ENCODE results near the gene TERB1.
A peak's percentile ranks its signal among the peaks of the same experiment; 100 is the strongest.

The TERB1 gene

DNA sequence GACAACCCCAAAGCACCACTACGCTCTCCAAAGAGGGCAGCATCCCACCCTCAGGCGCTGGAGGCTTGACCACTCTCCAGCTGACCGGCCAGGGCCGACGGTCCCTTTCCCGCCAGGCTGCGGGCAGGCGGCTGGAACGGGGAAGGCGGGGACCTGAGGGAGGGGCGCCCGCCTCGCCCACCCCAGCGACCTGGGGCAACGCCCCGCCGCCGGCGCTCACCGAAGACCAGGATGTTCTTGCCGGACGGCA, 50.4 kb downstream of the TERB1 start:
- H3K4me3 ChIP-seq: peak overlapping the region; percentile 78
- H3K27me3 ChIP-seq (ENCODE audit: low read depth): no peaks in the 10 kb centered on the region; the same call in 1 of the 2 replicates
- in situ Hi-C loops (cut with MboI; ENCODE audit: low sequenced_read_pairs): no loop called here
- peaks cover 8% of the 10 kb centered on the region for H3K4me1 ChIP-seq
- no peaks in the 10 kb centered on the region for H3K9me3 ChIP-seq
- DNase-seq (ENCODE audit: low spot score in 2 of 2): peak in 1 of 2 experiments; percentile 37
- H3K36me3 ChIP-seq (replicated peaks): peaks cover 39% of the 10 kb centered on the region

DNA sequence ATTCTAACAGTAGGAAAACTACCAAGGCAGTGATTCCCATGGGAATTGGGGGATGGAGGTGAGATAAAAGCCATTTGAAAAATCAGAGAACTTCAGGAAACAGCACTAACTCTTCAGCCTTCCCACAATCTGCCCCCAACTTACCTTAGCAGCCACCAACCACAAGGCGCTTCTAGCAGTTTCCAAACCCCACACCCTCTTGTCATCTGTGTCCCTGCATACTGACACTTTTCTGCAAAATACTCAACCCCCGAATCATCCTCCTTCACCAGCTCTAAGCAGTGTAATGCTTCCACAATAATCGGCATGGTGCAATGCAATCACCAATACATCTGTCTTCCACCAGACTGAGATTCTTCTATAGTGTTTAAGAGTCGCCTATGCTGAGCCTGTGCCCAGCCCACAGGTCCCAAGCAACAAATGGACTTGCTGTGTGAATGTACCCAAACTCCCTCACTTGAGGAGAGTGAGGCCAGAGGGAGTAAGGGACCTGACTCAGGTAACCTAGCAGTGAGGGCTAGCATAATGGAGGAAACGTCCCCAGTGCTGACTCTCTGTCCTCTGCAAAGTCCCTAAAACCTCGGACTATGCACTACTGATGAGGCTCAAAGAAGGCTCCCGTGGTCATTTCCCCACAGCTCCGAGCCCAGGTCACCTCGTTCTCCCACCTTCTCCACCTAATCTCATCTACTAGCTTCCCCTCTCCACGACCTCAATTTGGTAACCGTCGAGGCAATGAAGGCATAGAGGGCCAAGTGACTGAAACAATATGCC, 50.9 kb downstream of the TERB1 start:
- no peak for DNase-seq (ENCODE audit: low spot score in 2 of 2)
- H3K9me3 ChIP-seq: no peaks in the 10 kb centered on the region
- in situ Hi-C loops (cut with MboI; ENCODE audit: low sequenced_read_pairs): no loop called here
- H3K27me3 ChIP-seq (ENCODE audit: low read depth): no peaks in the 10 kb centered on the region; the same call in 1 of the 2 replicates
- H3K4me3 ChIP-seq: peak overlapping the region; percentile 78
- H3K36me3 ChIP-seq (replicated peaks): peaks cover 39% of the 10 kb centered on the region
- peaks cover 8% of the 10 kb centered on the region for H3K4me1 ChIP-seq

- Histone ChIP-seq H3K36me3 (replicated peaks) (peaks cover 67% of the 10 kb centered on the region), H3K4me3 (no peak overlapping the region), H3K27me3 (ENCODE audit: low read depth) (no peaks in the 10 kb centered on the region), H3K9me3 (no peaks in the 10 kb centered on the region), H3K4me1 (peaks cover 4% of the 10 kb centered on the region)
- DNase-seq (ENCODE audit: low spot score in 2 of 2): no peak
- in situ Hi-C loops (cut with MboI; ENCODE audit: low sequenced_read_pairs): loop anchor here (25.0 kb wide), 1 partner anchor 334 kb away; no protein-coding TSS in a partner anchor
Observed at GRCh38 chr16:66746682-66747081, 54.7 kb downstream of the TERB1 start.

GRCh38 chr16:66746048-66746447, 55.3 kb downstream of the TERB1 start:
- no peak for DNase-seq (ENCODE audit: low spot score in 2 of 2)
- in situ Hi-C loops (cut with MboI; ENCODE audit: low sequenced_read_pairs): loop anchor here (25.0 kb wide), 1 partner anchor 334 kb away; no protein-coding TSS in a partner anchor
- H3K9me3 ChIP-seq: no peaks in the 10 kb centered on the region
- H3K4me3 ChIP-seq: no peak overlapping the region
- H3K27me3 ChIP-seq (ENCODE audit: low read depth): no peaks in the 10 kb centered on the region
- H3K36me3 ChIP-seq (replicated peaks): peaks cover 69% of the 10 kb centered on the region
- H3K4me1 ChIP-seq: peaks cover 8% of the 10 kb centered on the region

GRCh38 chr16:66741950-66742808, 59.2 kb downstream of the TERB1 start:
- in situ Hi-C loops (cut with MboI; ENCODE audit: low sequenced_read_pairs): loop anchor here (25.0 kb wide), 1 partner anchor 330 kb away; no protein-coding TSS in a partner anchor
- no peak for DNase-seq (ENCODE audit: low spot score in 2 of 2)
- no peak overlapping the region for H3K4me3 ChIP-seq

GRCh38 chr16:66741169-66741900, 60.0 kb downstream of the TERB1 start:
- Histone ChIP-seq H3K9me3 (no peaks in the 10 kb centered on the region), H3K27me3 (ENCODE audit: low read depth) (no peaks in the 10 kb centered on the region), H3K4me1 (peaks cover 18% of the 10 kb centered on the region), H3K36me3 (replicated peaks) (peaks cover 72% of the 10 kb centered on the region), H3K4me3 (no peak overlapping the region)
- peak in 1 of 2 experiments; percentile 42 for DNase-seq (ENCODE audit: low spot score in 2 of 2)
- in situ Hi-C loops (cut with MboI; ENCODE audit: low sequenced_read_pairs): loop anchor here (25.0 kb wide), 1 partner anchor 329 kb away; no protein-coding TSS in a partner anchor

More at GRCh38 chr16:66741950-66742808, 59.2 kb downstream of the TERB1 start:
- H3K4me1 ChIP-seq: peaks cover 18% of the 10 kb centered on the region
- H3K36me3 ChIP-seq (replicated peaks): peaks cover 73% of the 10 kb centered on the region
- no peaks in the 10 kb centered on the region for H3K9me3 ChIP-seq
- H3K27me3 ChIP-seq (ENCODE audit: low read depth): no peaks in the 10 kb centered on the region

DNA sequence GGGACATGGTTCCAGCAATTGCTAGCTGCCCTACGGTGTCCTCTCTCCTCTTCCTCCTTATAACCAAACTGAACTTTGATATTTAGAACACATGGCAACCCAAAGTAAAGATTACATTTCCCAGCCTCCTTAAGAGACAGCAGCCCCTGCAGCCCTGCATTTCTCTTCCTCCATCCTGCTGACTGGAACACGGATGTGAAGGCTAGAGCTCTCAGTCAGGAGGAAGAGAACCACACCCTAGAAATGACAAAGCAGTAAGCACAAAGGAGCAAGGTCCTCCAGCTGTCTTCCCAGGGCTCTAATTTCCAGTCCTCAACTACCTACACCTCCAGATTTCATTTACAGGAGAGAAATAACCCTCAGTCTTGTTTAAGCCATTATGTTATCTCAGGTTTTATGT, 60.9 kb downstream of the TERB1 start:
- H3K27me3 ChIP-seq (ENCODE audit: low read depth): no peaks in the 10 kb centered on the region
- in situ Hi-C loops (cut with MboI; ENCODE audit: low sequenced_read_pairs): loop anchor here (25.0 kb wide), 1 partner anchor 328 kb away; no protein-coding TSS in a partner anchor
- H3K4me3 ChIP-seq: no peak overlapping the region
- H3K36me3 ChIP-seq (replicated peaks): peaks cover 77% of the 10 kb centered on the region
- peaks cover 18% of the 10 kb centered on the region for H3K4me1 ChIP-seq
- DNase-seq (ENCODE audit: low spot score in 2 of 2): peak in 1 of 2 experiments; percentile 17
- H3K9me3 ChIP-seq: no peaks in the 10 kb centered on the region

GRCh38 chr16:66740010-66740409, 61.4 kb downstream of the TERB1 start:
- in situ Hi-C loops (cut with MboI; ENCODE audit: low sequenced_read_pairs): loop anchor here (25.0 kb wide), 1 partner anchor 328 kb away; no protein-coding TSS in a partner anchor
- Histone ChIP-seq H3K27me3 (ENCODE audit: low read depth) (no peaks in the 10 kb centered on the region), H3K9me3 (no peaks in the 10 kb centered on the region), H3K36me3 (replicated peaks) (peaks cover 79% of the 10 kb centered on the region), H3K4me1 (peaks cover 18% of the 10 kb centered on the region), H3K4me3 (no peak overlapping the region)
- DNase-seq (ENCODE audit: low spot score in 2 of 2): peak; percentile 69 to 72

DNA sequence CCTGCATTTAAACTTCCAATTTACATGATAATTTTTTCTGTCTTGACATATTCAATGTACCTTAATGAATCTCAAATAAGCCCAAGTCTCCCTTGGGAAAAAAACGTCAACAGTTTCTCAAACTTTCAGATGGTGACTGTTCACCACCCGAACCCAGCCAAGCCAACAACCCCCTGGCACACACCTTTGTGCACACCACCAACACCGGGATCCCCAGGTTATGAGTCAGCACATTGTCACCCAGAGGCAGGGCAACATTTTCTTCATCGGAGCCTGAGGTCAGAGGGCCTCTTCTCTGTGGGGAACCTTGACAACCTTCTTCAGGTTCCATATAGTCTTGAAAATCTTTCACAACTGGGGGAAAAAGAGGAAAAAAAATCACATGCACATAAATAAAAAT, 65.5 kb downstream of the TERB1 start:
- no peaks in the 10 kb centered on the region for H3K27me3 ChIP-seq (ENCODE audit: low read depth)
- H3K9me3 ChIP-seq: no peaks in the 10 kb centered on the region
- in situ Hi-C loops (cut with MboI; ENCODE audit: low sequenced_read_pairs): loop anchor here (25.0 kb wide), 1 partner anchor 324 kb away; no protein-coding TSS in a partner anchor
- peaks cover 85% of the 10 kb centered on the region for H3K36me3 ChIP-seq (replicated peaks)
- DNase-seq (ENCODE audit: low spot score in 2 of 2): no peak
- no peak overlapping the region for H3K4me3 ChIP-seq
- H3K4me1 ChIP-seq: peaks cover 12% of the 10 kb centered on the region

GRCh38 chr16:66731101-66731500, 70.3 kb downstream of the TERB1 start:
- no peak for DNase-seq (ENCODE audit: low spot score in 2 of 2)
- no peaks in the 10 kb centered on the region for H3K4me1 ChIP-seq
- no peaks in the 10 kb centered on the region for H3K9me3 ChIP-seq
- H3K4me3 ChIP-seq: no peak overlapping the region
- H3K27me3 ChIP-seq (ENCODE audit: low read depth): no peaks in the 10 kb centered on the region
- in situ Hi-C loops (cut with MboI; ENCODE audit: low sequenced_read_pairs): loop anchor here (25.0 kb wide), 1 partner anchor 319 kb away; no protein-coding TSS in a partner anchor
- H3K36me3 ChIP-seq (replicated peaks): peaks cover 81% of the 10 kb centered on the region

- Histone ChIP-seq H3K36me3 (replicated peaks) (peaks cover 83% of the 10 kb centered on the region), H3K9me3 (no peaks in the 10 kb centered on the region), H3K27me3 (ENCODE audit: low read depth) (no peaks in the 10 kb centered on the region), H3K4me1 (no peaks in the 10 kb centered on the region), H3K4me3 (no peak overlapping the region)
- no peak for DNase-seq (ENCODE audit: low spot score in 2 of 2)
- in situ Hi-C loops (cut with MboI; ENCODE audit: low sequenced_read_pairs): loop anchor here (25.0 kb wide), 1 partner anchor 317 kb away; no protein-coding TSS in a partner anchor
Observed at GRCh38 chr16:66728804-66729203, 72.6 kb downstream of the TERB1 start.

GRCh38 chr16:66728117-66728787, 73.1 kb downstream of the TERB1 start:
- DNase-seq (ENCODE audit: low spot score in 2 of 2): peak in 1 of 2 experiments; percentile 49
- H3K9me3 ChIP-seq: no peaks in the 10 kb centered on the region
- H3K27me3 ChIP-seq (ENCODE audit: low read depth): no peaks in the 10 kb centered on the region
- in situ Hi-C loops (cut with MboI; ENCODE audit: low sequenced_read_pairs): loop anchor here (25.0 kb wide), 1 partner anchor 316 kb away; no protein-coding TSS in a partner anchor
- no peaks in the 10 kb centered on the region for H3K4me1 ChIP-seq
- peaks cover 83% of the 10 kb centered on the region for H3K36me3 ChIP-seq (replicated peaks)
- no peak overlapping the region for H3K4me3 ChIP-seq

DNA sequence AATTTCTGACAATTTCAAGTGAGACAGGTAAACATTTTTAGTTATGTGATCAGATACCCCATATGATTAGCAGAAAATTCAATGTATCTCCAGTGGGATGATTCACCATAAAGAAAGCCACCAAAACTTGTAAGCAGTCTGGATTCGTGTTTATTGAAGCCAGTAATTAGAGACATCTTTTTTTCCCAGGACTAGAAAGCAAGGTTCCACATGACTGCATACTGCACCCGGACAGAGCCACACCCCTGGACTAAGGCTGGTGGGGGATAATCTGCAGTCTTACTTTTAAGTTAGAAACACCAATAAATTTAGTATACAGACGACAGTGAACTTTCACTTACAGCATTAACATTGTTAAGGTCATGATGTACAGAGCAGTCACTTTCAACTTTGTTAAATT, 80.6 kb downstream of the TERB1 start:
- H3K9me3 ChIP-seq: no peaks in the 10 kb centered on the region
- no peaks in the 10 kb centered on the region for H3K4me1 ChIP-seq
- no peak for DNase-seq (ENCODE audit: low spot score in 2 of 2)
- peaks cover 50% of the 10 kb centered on the region for H3K36me3 ChIP-seq (replicated peaks)
- no peaks in the 10 kb centered on the region for H3K27me3 ChIP-seq (ENCODE audit: low read depth)
- H3K4me3 ChIP-seq: no peak overlapping the region
- in situ Hi-C loops (cut with MboI; ENCODE audit: low sequenced_read_pairs): no loop called here

Measured in HAP-1 (cell line).